Glomerular visceral epithelial cell (primary cell): ENCODE measurements around the gene KRTAP1-5.
A peak's percentile ranks its signal among the peaks of the same experiment; 100 is the strongest.
"Not testable (repeated sequence)": the region's sequence is repeated elsewhere in the genome, so short reads cannot be mapped to it uniquely, and the experiment has no call there.

Experiments
- DNase-seq: peaks from one replicate; pipeline ENCODE4 v3.0.0-alpha.2; 2016; ENCODE audit errors: extremely low spot score

Gene KRTAP1-5

GRCh38 chr17:41004397-41004796 is 22.6 kb downstream of the KRTAP1-5 start:
- no peak for DNase-seq

- DNase-seq: no peak
These were observed 23.1 kb downstream of the KRTAP1-5 start for GRCh38 chr17:41003926-41004325.

- DNase-seq: peak; percentile 26
These were observed 24.2 kb downstream of the KRTAP1-5 start for GRCh38 chr17:41002814-41003213.

DNA sequence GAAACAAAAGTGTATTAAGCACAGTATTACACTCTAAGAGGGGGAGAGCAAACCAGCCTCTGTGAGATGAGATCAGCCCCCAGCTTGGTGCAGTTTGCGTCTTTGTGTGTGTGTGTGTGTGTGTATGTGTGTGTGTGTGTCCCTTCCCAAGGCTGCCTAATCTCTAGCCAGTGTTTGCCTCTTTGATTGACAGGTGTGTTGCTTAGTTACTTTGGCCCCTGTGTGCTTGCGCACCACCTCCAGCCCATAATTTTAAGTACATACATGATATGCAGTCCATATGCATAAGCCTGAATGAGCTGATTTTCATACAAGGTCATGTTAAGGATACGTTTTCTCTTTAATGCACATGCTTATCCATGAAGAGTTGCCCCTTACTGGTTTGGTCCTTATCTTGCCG is 25.2 kb downstream of the KRTAP1-5 start:
- DNase-seq: no peak

DNA sequence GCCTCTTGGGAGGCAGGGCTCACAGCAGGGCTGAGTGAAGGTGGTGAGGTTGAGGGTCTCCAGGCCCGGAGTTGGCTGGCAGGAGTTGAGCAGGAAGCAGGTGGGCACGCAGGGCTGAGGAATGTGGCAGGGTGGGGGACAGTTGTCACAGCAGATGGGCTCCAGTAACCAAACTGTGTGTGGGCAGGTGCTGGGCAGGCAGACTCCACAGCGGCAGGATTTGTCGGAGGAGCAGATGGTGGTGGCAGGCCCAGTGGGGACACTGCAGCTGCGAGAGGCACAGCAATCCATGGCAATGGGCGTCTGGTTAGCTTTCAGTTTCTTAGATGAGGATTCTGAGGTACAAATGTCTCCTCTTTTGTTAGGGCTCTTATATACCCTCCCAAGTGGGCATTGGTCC is 27.4 kb downstream of the KRTAP1-5 start, which contains the start of gene KRTAP3-2:
Gene KRTAP3-2, minus strand, starts transcription at position 344 of the 400 bp plus-strand sequence. Its CDS starts 53 bp downstream, at position 291.
- DNase-seq: not testable (repeated sequence)

DNA sequence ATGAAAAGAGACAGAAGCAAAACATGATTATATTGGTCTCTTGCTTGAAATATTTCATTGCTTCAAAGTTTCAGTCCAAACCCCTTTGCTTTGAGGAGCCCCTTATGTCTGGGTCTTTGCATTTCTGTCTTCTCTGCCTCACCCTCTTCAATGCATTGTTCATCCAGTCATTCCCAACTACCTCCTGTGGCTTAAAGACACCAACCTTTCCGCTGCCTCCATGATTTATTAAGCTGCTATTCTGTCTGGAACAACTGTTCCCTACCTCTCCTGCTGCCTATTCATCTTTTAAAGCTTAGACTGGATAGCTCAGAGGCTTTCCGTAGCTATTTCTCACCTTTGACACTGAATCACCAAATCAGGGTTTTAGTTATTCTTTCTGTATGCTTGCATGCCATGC is 29.6 kb downstream of the KRTAP1-5 start:
- DNase-seq: no peak

DNA sequence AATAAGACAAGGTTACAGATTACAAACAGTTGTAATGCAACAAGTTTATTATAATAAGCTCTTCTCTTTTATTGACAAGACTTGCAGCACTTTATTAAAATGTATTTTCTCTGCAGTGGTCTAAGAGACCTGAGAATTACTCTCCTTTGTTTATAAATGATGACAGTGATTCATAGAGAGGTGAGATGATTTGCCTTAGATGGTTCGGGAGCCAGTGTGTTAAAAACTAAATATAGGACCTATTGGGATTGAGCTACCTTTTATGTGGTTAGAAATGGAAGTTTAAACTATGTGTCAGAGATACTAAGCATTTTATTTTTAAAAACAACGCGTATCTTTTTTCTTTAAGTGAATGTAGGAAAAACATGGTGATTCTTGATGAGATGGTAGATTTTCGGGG is 30.2 kb downstream of the KRTAP1-5 start:
- DNase-seq: no peak

- no peak for DNase-seq
These were observed 31.9 kb downstream of the KRTAP1-5 start for GRCh38 chr17:40995116-40995515.

- no peak for DNase-seq
These were observed 33.2 kb downstream of the KRTAP1-5 start, which contains the start of gene KRTAP3-3 for GRCh38 chr17:40993839-40994238. TSS of gene KRTAP3-3 (minus strand) at chr17:40994164. CDS start at chr17:40994097, 67 bp downstream.

- DNase-seq: no peak
These were observed 33.9 kb downstream of the KRTAP1-5 start for GRCh38 chr17:40993084-40993483.

GRCh38 chr17:40992666-40993065 is 34.3 kb downstream of the KRTAP1-5 start:
- no peak for DNase-seq

GRCh38 chr17:40986920-40987319 is 40.1 kb downstream of the KRTAP1-5 start:
- no peak for DNase-seq

DNA sequence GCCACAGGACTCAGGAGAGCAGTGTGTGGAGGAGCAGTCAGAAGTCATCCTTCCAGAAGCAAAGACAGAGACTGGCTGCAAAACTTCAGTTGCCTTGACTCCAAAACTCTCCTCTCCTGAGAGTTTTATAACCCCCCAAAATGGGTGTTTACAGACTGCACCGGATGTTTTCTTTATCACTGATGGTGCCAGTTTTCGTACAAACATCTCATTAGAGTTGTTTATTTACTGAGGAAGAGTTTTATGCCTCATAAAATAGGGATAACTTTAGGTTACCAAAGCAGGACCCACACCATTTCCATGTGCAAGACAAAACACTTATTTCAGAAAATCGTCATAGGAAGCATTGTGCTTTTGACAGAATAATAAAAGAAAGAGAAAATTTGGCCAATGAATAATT is 42.8 kb downstream of the KRTAP1-5 start, which contains the start of gene KRT40:
Gene KRT40, minus strand, starts transcription at position 101 of the 400 bp plus-strand sequence. Its CDS starts 53 bp downstream, at position 48.
- no peak for DNase-seq

DNA sequence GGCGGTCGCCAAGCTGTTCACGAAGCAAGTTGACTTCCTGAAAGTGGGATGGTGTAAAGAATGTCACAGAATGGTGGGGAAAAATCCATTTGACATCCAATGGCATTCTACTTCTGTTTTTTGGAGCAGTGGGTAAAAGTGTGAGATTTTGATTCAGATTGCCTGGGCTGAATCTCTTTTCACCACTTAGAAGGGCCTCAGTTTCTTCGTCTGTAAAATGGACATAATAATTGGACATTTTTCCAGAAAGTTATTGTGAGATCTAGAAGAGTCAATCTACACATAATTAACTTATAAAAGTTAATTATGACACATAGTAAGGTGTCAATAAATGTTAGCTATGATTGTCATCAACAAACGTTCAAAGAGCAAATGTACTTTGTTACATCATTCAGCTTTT is 45.9 kb downstream of the KRTAP1-5 start:
- DNase-seq: no peak

DNA sequence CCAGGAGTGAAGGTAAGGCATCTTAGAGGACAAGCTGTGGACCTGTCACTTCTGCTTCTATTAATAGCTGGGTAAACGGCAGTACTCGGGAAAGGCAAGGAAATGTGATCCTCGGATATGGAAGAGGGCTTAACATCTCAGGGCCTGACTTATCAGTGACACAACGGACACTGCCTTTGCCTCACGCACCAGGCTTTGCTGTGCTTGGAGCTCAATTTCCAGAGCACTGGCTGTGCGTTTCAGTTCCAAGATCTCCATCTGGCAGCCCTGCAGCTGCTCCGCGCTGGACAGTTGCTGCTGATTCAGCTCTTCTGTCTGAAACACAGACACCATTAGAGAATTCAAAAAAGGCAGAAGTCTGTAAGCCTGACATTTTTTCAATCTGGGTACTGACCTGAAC is 46.4 kb downstream of the KRTAP1-5 start:
- DNase-seq: no peak

DNA sequence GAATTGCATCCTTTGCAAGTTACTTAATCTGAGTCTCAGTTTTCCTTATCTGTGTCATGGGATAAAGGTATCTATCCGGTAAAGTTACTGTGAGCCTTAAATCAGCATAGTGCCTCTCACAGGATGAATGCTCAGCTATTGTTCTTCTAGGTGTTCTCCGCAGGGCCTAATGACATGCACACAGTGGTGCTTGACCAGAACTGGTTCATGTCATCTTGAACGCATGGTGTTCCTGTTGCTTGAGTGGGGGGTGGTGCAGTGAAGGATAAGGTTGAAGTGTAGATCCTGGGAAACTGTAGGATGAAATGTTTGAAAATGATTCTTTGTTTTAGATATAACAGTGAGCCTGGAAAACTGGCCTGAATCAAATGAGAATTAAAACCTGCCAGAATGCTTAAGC is 46.9 kb downstream of the KRTAP1-5 start:
- DNase-seq: no peak

DNA sequence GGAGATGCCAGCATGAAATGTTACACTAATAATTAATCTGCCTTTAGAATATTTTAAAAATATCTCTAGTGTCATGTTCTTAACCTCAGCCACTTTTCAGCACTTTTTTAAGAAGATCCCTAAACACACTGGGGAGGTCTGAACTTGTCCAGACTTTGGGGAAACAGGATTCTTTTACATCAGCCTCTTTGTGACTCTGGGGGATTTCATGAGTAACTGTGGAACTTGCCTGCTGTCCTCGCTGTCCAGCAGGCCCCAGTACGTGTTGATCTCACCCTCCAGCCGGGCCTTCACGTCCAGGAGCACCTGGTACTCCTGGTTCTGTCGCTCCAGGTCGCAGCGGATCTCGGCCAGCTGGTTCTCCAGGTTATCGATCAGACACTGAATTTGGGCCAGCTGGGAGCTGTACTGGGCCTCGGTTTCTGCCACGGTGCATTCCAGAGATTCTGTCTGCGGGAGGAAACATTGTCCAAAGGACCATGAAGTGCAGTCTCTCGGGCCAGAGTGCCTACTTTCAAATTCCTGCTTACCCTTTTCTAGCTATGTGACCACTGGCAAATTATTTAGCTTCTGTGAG is 48.3 kb downstream of the KRTAP1-5 start:
- no peak for DNase-seq
